Breast epithelium (tissue), 3 donors: ENCODE results near the gene TESMIN.

Experiments
- CTCF ChIP-seq, 3 donors: fragments of 450-650 bp; IDR thresholded peaks; one replicate each; pipeline ENCODE4 v1.5.1; 2016 to 2017; ENCODE audit warnings: antibody characterized with exemption in 3 of 3, mild to moderate bottlenecking in 3 of 3, moderate library complexity in 3 of 3
- POLR2A ChIP-seq: fragments of 450-650 bp; IDR thresholded peaks from one replicate; pipeline ENCODE4 v1.6.1; 2016; ENCODE audit warnings: antibody characterized with exemption, mild to moderate bottlenecking, moderate library complexity
- POLR2AphosphoS5 ChIP-seq, 3 donors: sonication (generic); formaldehyde crosslinking; IDR thresholded peaks; one replicate each; pipeline ENCODE4 v1.6.1; 2017; ENCODE audit warnings: antibody characterized with exemption in 3 of 3

GRCh38 chr11:68692115-68692514 is 59.2 kb downstream of the TESMIN start:
- TF ChIP-seq POLR2AphosphoS5 (IDR thresholded peaks at IDR 0.05) (no peak), CTCF (IDR thresholded peaks at IDR 0.05) (no peak), POLR2A (no peak)
